Esophagus muscularis mucosa (tissue), 4 donors: ENCODE results near the gene CCDC167. TPM values are rescaled to one million over a fixed set of nuclear protein-coding genes. Genes with fewer than 3 reads are reported as not detected.

ENCODE experiments used
- DNase-seq: peaks from one replicate; pipeline ENCODE4 v3.0.0-alpha.2; 2017; ENCODE audit errors: extremely low spot score
- H3K27ac ChIP-seq, 4 donors: fragments of 200-600 bp; sonication (generic); replicated peaks in 1 of 4; 1 replicate in 3 of 4; 2 replicates in 1 of 4; pipeline ENCODE4 v1.5.1; 2016 to 2019; ENCODE audit warnings: mild to moderate bottlenecking in 1 of 4
- H3K27me3 ChIP-seq, 4 donors: fragments of 200-600 bp; sonication (generic); one replicate each; pipeline versions ENCODE4 v1.5.1 to v1.6.0; 2016 to 2019
- H3K36me3 ChIP-seq, 4 donors: fragments of 200-600 bp; sonication (generic); one replicate each; pipeline ENCODE4 v1.5.1; 2016 to 2019
- H3K4me1 ChIP-seq, 4 donors: fragments of 200-600 bp; sonication (generic); one replicate each; pipeline ENCODE4 v1.5.1; 2016 to 2019
- H3K4me3 ChIP-seq, 4 donors: fragments of 200-600 bp; sonication (generic); 1 replicate in 2 of 4; 2 replicates in 2 of 4; pipeline ENCODE4 v1.5.1; 2016 to 2019; ENCODE audit warnings: mild to moderate bottlenecking in 4 of 4, moderate library complexity in 1 of 4
- H3K9me3 ChIP-seq, 4 donors: fragments of 200-600 bp; sonication (generic); 1 replicate in 3 of 4; 2 replicates in 1 of 4; pipeline ENCODE4 v1.5.1; 2016 to 2019
- CTCF ChIP-seq, 3 experiments: fragments of 200-600 bp in 2 of 3; fragments of 450-650 bp in 1 of 3; sonication (generic) in 2 of 3; IDR thresholded peaks; one replicate each; pipeline ENCODE4 v1.5.1; 2017 to 2019; ENCODE audit warnings: antibody characterized with exemption in 3 of 3, mild to moderate bottlenecking in 2 of 3, moderate library complexity in 1 of 3
- EP300 ChIP-seq: sonication (generic); formaldehyde crosslinking; IDR thresholded peaks from one replicate; pipeline ENCODE4 v1.6.1; 2017; ENCODE audit warnings: antibody characterized with exemption
- POLR2A ChIP-seq: fragments of 450-650 bp; IDR thresholded peaks from one replicate; pipeline ENCODE4 v1.6.1; 2017; ENCODE audit warnings: antibody characterized with exemption, moderate library complexity, mild to moderate bottlenecking, low read depth
- POLR2AphosphoS5 ChIP-seq, 2 donors: sonication (generic); formaldehyde crosslinking; IDR thresholded peaks; one replicate each; pipeline ENCODE4 v1.6.1; 2017; ENCODE audit warnings: antibody characterized with exemption in 2 of 2
- WGBS: methylation state at CpG from one replicate; pipeline ENCODE4 v1.1.5; 2018; 5-methylcytosine and 5-hydroxymethylcytosine counted together
- intact Hi-C: fragments of 100-400 bp; cut with DNase I; formaldehyde crosslinking; loops from one replicate; pipeline ENCODE4 v1.15.1; 2023
- total RNA-seq, 4 donors: library from RNA; depleted of rRNA; stranded (reverse); fragments of >200 nt; gene quantifications; one replicate each; pipeline versions ENCODE4 v1.1.0 to v1.2.1, GENCODE V29; 2016

Gene CCDC167
- total RNA-seq, 4 donors from 2014 or later, result 11.1 to 19.1 (median 16.3) TPM

- 64% methylated on average over 9 of the region's 9 CpGs for WGBS
Measured at GRCh38 chr6:37546141-37546871, 46.6 kb upstream of the CCDC167 start.

GRCh38 chr6:37544530-37544929, 44.8 kb upstream of the CCDC167 start:
- TF ChIP-seq CTCF (IDR thresholded peaks at IDR 0.05) (no peak), POLR2AphosphoS5 (IDR thresholded peaks at IDR 0.05) (no peak), POLR2A (no peak), EP300 (no peak)

More at GRCh38 chr6:37546141-37546871, 46.6 kb upstream of the CCDC167 start:
- Histone ChIP-seq H3K4me1 (peaks cover 0 to 8% (median 3%) of the 10 kb centered on the region in 4 donors), H3K4me3 (no peak overlapping the region), H3K36me3 (no peaks in the 10 kb centered on the region), H3K9me3 (no peaks in the 10 kb centered on the region), H3K27me3 (peaks cover 0 to 6% (median 0%) of the 10 kb centered on the region in 4 donors), H3K27ac (no peak overlapping the region)
- intact Hi-C loops, result no loop called here
- DNase-seq, result no peak
- TF ChIP-seq EP300 (no peak), POLR2AphosphoS5 (IDR thresholded peaks at IDR 0.05) (no peak), POLR2A (no peak), CTCF (IDR thresholded peaks at IDR 0.05) (no peak)

GRCh38 chr6:37543361-37543760, 43.7 kb upstream of the CCDC167 start:
- H3K9me3 ChIP-seq, result no peaks in the 10 kb centered on the region
- no peaks in the 10 kb centered on the region for H3K36me3 ChIP-seq
- WGBS, result 94% methylated on average over 4 of the region's 4 CpGs
- no peak overlapping the region for H3K4me3 ChIP-seq
- no peak for DNase-seq
- peaks cover 0 to 5% (median 0%) of the 10 kb centered on the region in 4 donors for H3K27me3 ChIP-seq
- H3K27ac ChIP-seq, result no peak overlapping the region
- no peak for TF ChIP-seq POLR2AphosphoS5 (IDR thresholded peaks at IDR 0.05)
- no peak for TF ChIP-seq POLR2A
- no peak for TF ChIP-seq CTCF (IDR thresholded peaks at IDR 0.05)
- no peak for TF ChIP-seq EP300
- intact Hi-C loops, result no loop called here
- peaks cover 0 to 8% (median 3%) of the 10 kb centered on the region in 4 donors for H3K4me1 ChIP-seq

More at GRCh38 chr6:37544530-37544929, 44.8 kb upstream of the CCDC167 start:
- 82% methylated on average over 5 of the region's 5 CpGs for WGBS
- H3K36me3 ChIP-seq, result no peaks in the 10 kb centered on the region
- peaks cover 0 to 6% (median 0%) of the 10 kb centered on the region in 4 donors for H3K27me3 ChIP-seq
- no peak overlapping the region for H3K4me3 ChIP-seq
- intact Hi-C loops, result no loop called here
- no peak for DNase-seq
- no peaks in the 10 kb centered on the region for H3K9me3 ChIP-seq
- peaks cover 0 to 8% (median 3%) of the 10 kb centered on the region in 4 donors for H3K4me1 ChIP-seq
- H3K27ac ChIP-seq, result no peak overlapping the region

- TF ChIP-seq POLR2AphosphoS5 (IDR thresholded peaks at IDR 0.05), result no peak
- no peak for TF ChIP-seq EP300
- TF ChIP-seq CTCF (IDR thresholded peaks at IDR 0.05), result no peak
- TF ChIP-seq POLR2A, result no peak
- intact Hi-C loops, result no loop called here
Measured at GRCh38 chr6:37541346-37541745, 41.7 kb upstream of the CCDC167 start.

More at GRCh38 chr6:37541346-37541745, 41.7 kb upstream of the CCDC167 start:
- Histone ChIP-seq H3K4me1 (peaks cover 3 to 6% (median 4%) of the 10 kb centered on the region in 4 donors), H3K9me3 (no peaks in the 10 kb centered on the region), H3K36me3 (no peaks in the 10 kb centered on the region), H3K27ac (no peak overlapping the region), H3K27me3 (peaks cover 0 to 21% (median 6%) of the 10 kb centered on the region in 4 donors), H3K4me3 (no peak overlapping the region)
- WGBS, result 93% methylated on average over 4 of the region's 4 CpGs
- no peak for DNase-seq
